Gastrocnemius medialis (tissue), 4 donors: ENCODE measurements around the gene MICALL2. TPM values are rescaled to one million over a fixed set of nuclear protein-coding genes. Genes with fewer than 3 reads are reported as not detected.

Experiments used
- ATAC-seq, 2 donors: fragments of 150-250 bp; one replicate each; pipeline ENCODE4 v1.9.1; 2016
- DNase-seq, 2 donors: peaks; one replicate each; pipeline ENCODE4 v3.0.0-alpha.2; 2019
- H3K27ac ChIP-seq, 4 donors: fragments of 200-600 bp; sonication (generic); 1 replicate in 1 of 4; 2 replicates in 3 of 4; pipeline ENCODE4 v1.5.1; 2016 to 2018; ENCODE audit warnings: mild to moderate bottlenecking in 2 of 4, moderate library complexity in 1 of 4
- H3K27me3 ChIP-seq, 3 donors: fragments of 200-600 bp; sonication (generic) in 2 of 3; 1 replicate in 1 of 3; 2 replicates in 2 of 3; pipeline versions ENCODE4 v1.5.1 to v1.6.0; 2016 to 2019; ENCODE audit warnings: mild to moderate bottlenecking in 1 of 3, moderate library complexity in 1 of 3
- H3K36me3 ChIP-seq, 2 donors: fragments of 200-600 bp; sonication (generic) in 1 of 2; one replicate each; pipeline ENCODE4 v1.5.1; 2017 to 2018
- H3K4me1 ChIP-seq, 2 donors: fragments of 200-600 bp; sonication (generic) in 1 of 2; one replicate each; pipeline ENCODE4 v1.5.1; 2016 to 2017; ENCODE audit warnings: mild to moderate bottlenecking in 2 of 2
- H3K4me3 ChIP-seq, 4 donors: fragments of 200-600 bp; sonication (generic) in 3 of 4; 1 replicate in 1 of 4; 2 replicates in 3 of 4; pipeline ENCODE4 v1.5.1; 2016 to 2019; ENCODE audit warnings: mild to moderate bottlenecking in 2 of 4
- H3K9me3 ChIP-seq, 3 donors: fragments of 200-600 bp; sonication (generic) in 2 of 3; 1 replicate in 1 of 3; 2 replicates in 2 of 3; pipeline ENCODE4 v1.5.1; 2016 to 2019
- CTCF ChIP-seq, 5 experiments: fragments of 450-650 bp in 3 of 5; fragments of 200-600 bp in 2 of 5; sonication (generic) in 2 of 5; IDR thresholded peaks in 4 of 5; conservative IDR thresholded peaks in 1 of 5; 1 replicate in 4 of 5; 2 replicates in 1 of 5; pipeline ENCODE4 v1.5.1; 2016 to 2019; ENCODE audit warnings: antibody characterized with exemption in 5 of 5, mild to moderate bottlenecking in 3 of 5, moderate library complexity in 3 of 5
- POLR2A ChIP-seq, 2 donors: fragments of 450-650 bp; IDR thresholded peaks; one replicate each; pipeline ENCODE4 v1.6.1; 2017; ENCODE audit warnings: antibody characterized with exemption in 2 of 2, mild to moderate bottlenecking in 2 of 2, moderate library complexity in 2 of 2
- in situ Hi-C, 4 donors: fragments of 200-750 bp; cut with MboI; loops; one replicate each; pipeline versions ENCODE4 v1.15.0 to v1.8.0; 2017; ENCODE audit warnings: low sequenced_read_pairs in 4 of 4
- intact Hi-C: fragments of 100-400 bp; cut with DNase I; formaldehyde crosslinking; loops from one replicate; pipeline ENCODE4 v1.15.1; 2023; ENCODE audit warnings: low total_unique reads
- total RNA-seq, 4 donors: library from RNA; depleted of rRNA; stranded (reverse); fragments of >200 nt; gene quantifications; one replicate each; pipeline versions ENCODE4 v1.1.0 to v1.2.3, GENCODE V29; 2016

Gene MICALL2
- total RNA-seq, 4 donors from 2014 or later: 1.6 to 4.8 (median 2.4) TPM

GRCh38 chr7:1488016-1488415, 28.7 kb upstream of the MICALL2 start:
- Histone ChIP-seq H3K9me3 (no peaks in the 10 kb centered on the region), H3K4me3 (no peak overlapping the region), H3K27me3 (no peaks in the 10 kb centered on the region), H3K27ac (no peak overlapping the region), H3K4me1 (no peaks in the 10 kb centered on the region), H3K36me3 (peaks cover 0 to 90% of the 10 kb centered on the region in 2 donors)
- TF ChIP-seq POLR2A (IDR thresholded peaks at IDR 0.05) (no peak), CTCF (IDR thresholded peaks at IDR 0.05 in 4 of 5, conservative IDR thresholded peaks at IDR 0.05 in 1 of 5) (no peak)
- intact Hi-C loops: no loop called here
- in situ Hi-C loops: no loop called here
- DNase-seq: no peak
- no peak for ATAC-seq

- intact Hi-C loops: no loop called here
- no peak for ATAC-seq
- TF ChIP-seq CTCF (IDR thresholded peaks at IDR 0.05 in 4 of 5, conservative IDR thresholded peaks at IDR 0.05 in 1 of 5): no peak
- no peak for TF ChIP-seq POLR2A (IDR thresholded peaks at IDR 0.05)
Measured at GRCh38 chr7:1487466-1487865, 28.2 kb upstream of the MICALL2 start.

GRCh38 chr7:1486571-1486970, 27.3 kb upstream of the MICALL2 start:
- Histone ChIP-seq H3K36me3 (peaks cover 0 to 95% of the 10 kb centered on the region in 2 donors), H3K27ac (no peak overlapping the region), H3K4me1 (no peaks in the 10 kb centered on the region), H3K9me3 (no peaks in the 10 kb centered on the region), H3K4me3 (no peak overlapping the region), H3K27me3 (no peaks in the 10 kb centered on the region)
- intact Hi-C loops: no loop called here
- in situ Hi-C loops: no loop called here
- DNase-seq (no peak), ATAC-seq (no peak)
- TF ChIP-seq POLR2A (IDR thresholded peaks at IDR 0.05) (no peak), CTCF (IDR thresholded peaks at IDR 0.05 in 4 of 5, conservative IDR thresholded peaks at IDR 0.05 in 1 of 5) (no peak)

More at GRCh38 chr7:1487466-1487865, 28.2 kb upstream of the MICALL2 start:
- Histone ChIP-seq H3K36me3 (peaks cover 0 to 95% of the 10 kb centered on the region in 2 donors), H3K27ac (no peak overlapping the region), H3K27me3 (no peaks in the 10 kb centered on the region), H3K9me3 (no peaks in the 10 kb centered on the region), H3K4me1 (no peaks in the 10 kb centered on the region), H3K4me3 (no peak overlapping the region)
- no peak for DNase-seq
- in situ Hi-C loops: no loop called here

GRCh38 chr7:1485156-1485555, 25.9 kb upstream of the MICALL2 start:
- no peak for DNase-seq

More at GRCh38 chr7:1485156-1485555, 25.9 kb upstream of the MICALL2 start:
- no peak for ATAC-seq
- no peak overlapping the region for H3K27ac ChIP-seq
- H3K36me3 ChIP-seq: peaks cover 0 to 98% of the 10 kb centered on the region in 2 donors
- H3K4me1 ChIP-seq: no peaks in the 10 kb centered on the region
- no peaks in the 10 kb centered on the region for H3K9me3 ChIP-seq
- in situ Hi-C loops (no loop called here), intact Hi-C loops (no loop called here)
- no peaks in the 10 kb centered on the region for H3K27me3 ChIP-seq
- no peak for TF ChIP-seq CTCF (IDR thresholded peaks at IDR 0.05 in 4 of 5, conservative IDR thresholded peaks at IDR 0.05 in 1 of 5)
- no peak for TF ChIP-seq POLR2A (IDR thresholded peaks at IDR 0.05)
- H3K4me3 ChIP-seq: no peak overlapping the region
